HUES48 (cell line): ENCODE results near the gene PCDHGA9.

Source experiments
- H3K27ac ChIP-seq: one replicate; pipeline ENCODE4 v1.7.0; 2013; ENCODE audit warnings: low read depth, low read length, inconsistent platforms
- H3K27me3 ChIP-seq: 2 replicates; pipeline ENCODE4 v1.6.1; 2013; ENCODE audit warnings: mild to moderate bottlenecking, low read length; ENCODE audit not compliant: control insufficient read depth, insufficient read depth
- H3K36me3 ChIP-seq: 2 replicates; pipeline ENCODE4 v1.6.1; 2013; ENCODE audit warnings: low read length; ENCODE audit not compliant: control insufficient read depth, insufficient read depth
- H3K4me1 ChIP-seq: 2 replicates; pipeline ENCODE4 v1.6.1; 2013; ENCODE audit warnings: mild to moderate bottlenecking, low read length; ENCODE audit not compliant: control insufficient read depth, insufficient read depth
- H3K4me3 ChIP-seq: 2 replicates; pipeline ENCODE4 v1.5.1; 2013; ENCODE audit warnings: mild to moderate bottlenecking, low read depth, low read length
- H3K9ac ChIP-seq: 2 replicates; pipeline ENCODE4 v1.6.1; 2013; ENCODE audit warnings: mild to moderate bottlenecking, low read depth, low read length, moderate library complexity
- H3K9me3 ChIP-seq: 2 replicates; pipeline ENCODE4 v1.6.1; 2013; ENCODE audit warnings: low read length; ENCODE audit not compliant: control insufficient read depth, insufficient read depth

The PCDHGA9 gene

DNA sequence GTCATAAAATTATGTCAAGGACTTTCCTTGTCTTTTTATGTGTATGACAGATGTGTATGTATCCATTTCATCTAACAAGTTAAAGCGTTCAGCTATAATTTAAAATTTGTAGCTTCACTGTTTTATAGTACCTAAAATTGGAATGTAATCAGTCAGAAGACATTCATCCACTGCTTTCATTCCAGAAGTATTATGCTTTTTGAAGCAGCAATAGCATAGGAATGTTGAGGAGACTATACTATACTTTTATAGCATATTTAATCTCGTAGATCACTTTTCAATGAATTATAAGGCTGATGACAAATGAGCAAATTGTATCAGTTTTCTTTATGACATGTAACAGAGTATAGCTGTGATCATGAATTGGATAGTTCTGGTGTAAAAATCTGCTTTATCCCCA lies 34.6 kb downstream of the PCDHGA9 start:
- no peaks in the 10 kb centered on the region for H3K36me3 ChIP-seq
- H3K9me3 ChIP-seq: peaks cover 2% of the 10 kb centered on the region
- no peak overlapping the region for H3K4me3 ChIP-seq
- no peaks in the 10 kb centered on the region for H3K27me3 ChIP-seq
- no peak overlapping the region for H3K9ac ChIP-seq
- peaks cover 4% of the 10 kb centered on the region; the same call in 1 of the 2 replicates for H3K4me1 ChIP-seq
- no peak overlapping the region for H3K27ac ChIP-seq

DNA sequence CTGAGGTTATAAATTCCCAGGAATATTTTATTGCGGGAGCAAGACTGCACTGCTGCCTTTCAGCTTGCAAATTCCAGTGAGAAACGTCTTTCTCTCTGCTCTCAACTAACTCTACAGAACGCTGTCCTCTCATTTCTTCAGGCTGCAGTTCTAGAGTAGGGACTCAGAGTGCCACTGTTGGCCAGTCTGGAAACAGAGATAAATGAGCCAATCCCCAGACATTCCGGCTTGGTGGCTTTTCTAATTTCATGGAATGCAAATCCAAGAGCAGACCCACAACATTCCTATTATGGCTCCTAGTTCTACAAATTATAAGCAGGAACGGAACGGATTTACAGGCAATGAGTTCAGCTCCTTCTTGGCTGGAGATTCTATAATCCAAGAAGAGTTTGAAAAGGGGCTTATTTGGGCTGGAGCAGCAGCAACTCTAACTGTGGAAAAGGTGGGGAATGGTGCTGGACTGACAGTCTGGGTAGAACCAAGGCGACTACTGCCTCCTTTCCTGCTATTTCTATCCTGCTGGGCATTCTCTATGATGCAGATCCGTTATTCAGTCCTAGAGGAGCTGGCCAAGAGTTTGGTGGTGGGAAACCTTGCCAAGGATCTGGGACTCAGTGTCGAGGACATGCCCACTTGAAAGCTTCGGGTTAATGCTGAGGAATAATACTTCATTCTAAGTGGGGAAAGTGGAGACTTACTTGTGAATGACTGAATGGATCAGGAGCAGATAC lies 37.0 kb downstream of the PCDHGA9 start:
- Histone ChIP-seq H3K9ac (no peak overlapping the region), H3K4me1 (peaks cover 4% of the 10 kb centered on the region; the same call in 1 of the 2 replicates), H3K9me3 (0 out of 2 replicates have a peak, but pooled peaks cover 2% of the 10 kb centered on the region), H3K27ac (no peak overlapping the region), H3K27me3 (no peaks in the 10 kb centered on the region), H3K4me3 (no peak overlapping the region), H3K36me3 (no peaks in the 10 kb centered on the region)

DNA sequence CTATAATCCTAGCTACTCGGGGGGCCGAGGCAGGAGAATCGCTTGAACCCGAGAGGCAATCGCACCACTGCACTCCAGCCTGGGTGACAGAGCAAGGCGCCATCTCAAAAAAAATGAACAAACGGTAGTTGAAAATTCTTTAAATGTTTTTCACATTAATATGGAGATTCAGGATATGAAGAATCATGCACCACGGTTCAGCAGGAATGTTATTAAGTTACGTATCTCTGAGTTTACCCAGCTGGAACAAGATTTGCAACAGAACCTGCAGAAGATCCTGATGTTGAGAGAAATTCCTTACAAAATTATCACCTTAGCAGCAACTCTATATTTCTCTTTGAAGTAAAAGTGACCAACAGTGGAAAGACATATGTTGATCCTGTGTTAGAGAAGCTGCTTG lies 37.8 kb downstream of the PCDHGA9 start:
- no peak overlapping the region for H3K9ac ChIP-seq
- H3K4me1 ChIP-seq: peaks cover 4% of the 10 kb centered on the region; the same call in 1 of the 2 replicates
- H3K36me3 ChIP-seq: no peaks in the 10 kb centered on the region
- H3K27me3 ChIP-seq: no peaks in the 10 kb centered on the region
- H3K4me3 ChIP-seq: no peak overlapping the region
- H3K9me3 ChIP-seq: 0 out of 2 replicates have a peak, but pooled peaks cover 2% of the 10 kb centered on the region
- no peak overlapping the region for H3K27ac ChIP-seq

DNA sequence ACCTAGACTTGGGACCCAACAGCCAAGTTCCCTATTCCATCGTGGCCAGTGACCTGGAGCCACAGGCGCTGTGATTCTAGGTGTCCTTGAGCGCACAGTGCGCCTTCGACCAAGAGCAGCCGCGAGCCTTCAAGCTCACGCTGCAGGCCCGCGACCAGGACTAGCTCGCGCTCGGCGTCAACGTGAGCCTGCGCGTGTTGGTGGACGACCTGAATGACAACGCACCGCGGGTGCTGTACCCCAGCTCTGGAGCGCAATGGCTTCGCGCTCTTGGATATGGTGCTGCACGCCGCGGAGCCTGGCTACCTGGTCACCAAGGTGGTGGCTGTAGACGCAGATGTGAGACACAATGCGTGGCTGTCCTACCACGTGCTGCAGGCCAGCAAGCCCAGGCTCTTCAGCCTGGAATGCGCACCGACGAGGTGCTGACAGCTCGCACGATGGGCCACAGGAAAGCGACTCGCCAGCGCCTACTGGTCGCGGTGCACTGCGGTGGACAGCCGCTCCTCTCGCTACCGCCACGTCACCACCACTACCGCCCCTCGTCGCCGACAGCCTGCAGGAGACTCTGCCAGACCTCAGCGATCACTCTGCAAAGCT lies 39.1 kb downstream of the PCDHGA9 start:
- Histone ChIP-seq H3K27me3 (no peaks in the 10 kb centered on the region), H3K4me3 (no peak overlapping the region)

More for the DNA sequence above, 39.1 kb downstream of the PCDHGA9 start:
- Histone ChIP-seq H3K36me3 (no peaks in the 10 kb centered on the region), H3K9ac (no peak overlapping the region), H3K27ac (no peak overlapping the region), H3K9me3 (no peaks in the 10 kb centered on the region), H3K4me1 (peaks cover 4% of the 10 kb centered on the region; the same call in 1 of the 2 replicates)
